T follicular helper cell (primary cell): ENCODE data around the gene TIAM2.

Experiments used
- DNase-seq: peaks from one replicate; pipeline ENCODE4 v3.0.0-alpha.2; 2020; ENCODE audit warnings: low read depth

The TIAM2 gene

GRCh38 chr6:155290491-155290890, 295.4 kb downstream of the TIAM2 start:
- no peak for DNase-seq

GRCh38 chr6:155291291-155291690, 296.2 kb downstream of the TIAM2 start:
- no peak for DNase-seq

- DNase-seq, result no peak
Measured at GRCh38 chr6:155292711-155293110, 297.6 kb downstream of the TIAM2 start.

GRCh38 chr6:155297669-155298068, 302.6 kb downstream of the TIAM2 start:
- DNase-seq, result no peak

DNA sequence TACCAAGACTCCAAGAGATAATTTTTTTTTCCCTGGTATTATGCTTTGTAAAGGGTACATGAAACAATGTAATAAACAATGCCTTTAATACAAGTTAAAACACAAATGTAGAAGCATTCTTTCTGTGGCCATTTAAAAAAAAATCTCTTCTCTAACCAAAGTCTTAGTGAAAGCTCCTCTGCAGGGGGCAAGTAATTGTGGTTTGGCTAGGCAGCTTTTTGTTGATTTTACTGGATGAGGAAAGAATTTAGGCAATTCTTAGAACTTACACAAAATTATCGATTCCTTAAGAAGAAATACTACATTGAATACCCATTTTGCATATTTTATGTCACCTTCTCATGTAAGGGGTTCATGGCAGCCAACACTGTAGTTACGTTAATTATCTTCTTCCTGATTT, 306.8 kb downstream of the TIAM2 start:
- no peak for DNase-seq

DNA sequence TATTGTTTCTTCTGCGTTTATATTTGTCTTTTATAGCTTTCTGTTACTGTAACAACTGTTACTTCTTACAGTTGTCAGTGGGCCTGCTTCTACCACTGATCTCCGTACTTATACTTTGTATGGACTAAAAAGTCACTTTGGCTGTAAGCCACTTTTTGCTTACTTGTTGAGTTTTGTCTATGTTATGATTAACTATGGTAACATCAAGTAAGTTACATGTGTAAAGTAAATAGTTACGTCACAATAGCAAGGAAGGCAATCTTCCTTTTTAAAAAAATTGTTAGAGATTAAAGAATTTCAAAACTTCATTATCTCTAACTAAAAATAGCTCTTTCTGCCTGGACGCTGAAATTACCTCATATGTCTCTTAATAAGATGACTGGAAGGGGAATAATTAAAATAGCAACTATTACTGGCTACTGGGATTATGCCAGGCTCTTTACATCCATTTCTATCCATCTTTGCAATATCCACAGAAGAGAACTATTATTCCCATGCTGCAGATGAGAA, 308.3 kb downstream of the TIAM2 start:
- DNase-seq, result no peak

DNA sequence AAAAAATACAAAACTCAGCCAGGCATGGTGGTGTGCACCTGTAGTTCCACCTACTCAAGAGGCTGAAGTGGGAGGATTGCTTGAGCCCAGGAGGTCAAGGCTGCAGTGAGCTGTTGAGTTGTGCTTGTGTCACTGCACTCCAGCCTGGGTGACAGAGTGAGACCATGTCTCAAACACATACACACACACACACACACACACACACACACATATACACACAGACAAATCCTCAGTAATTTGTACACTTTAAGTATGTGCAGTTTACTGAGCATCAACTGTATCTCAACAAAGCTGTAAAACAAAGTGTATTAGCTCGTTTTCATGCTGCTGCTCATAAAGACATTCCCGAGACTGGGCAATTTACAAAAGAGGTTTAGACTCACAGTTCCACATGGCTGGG, 311.8 kb downstream of the TIAM2 start:
- DNase-seq, result no peak
